GM08714 (cell line): Measurements from ENCODE around the gene AGAP1.

Experiments
- H3K4me3 ChIP-seq: fragments of 200-500 bp; sonication (Bioruptor generic); 2 replicates; pipeline ENCODE4 v1.5.1; 2014; ENCODE audit warnings: mild to moderate bottlenecking, low read length, inconsistent platforms
- ZNF274 ChIP-seq: IDR thresholded peaks from 2 replicates; pipeline ENCODE4 v1.6.1; 2012; ENCODE audit warnings: mild to moderate bottlenecking, low read depth, low read length

AGAP1 gene

DNA sequence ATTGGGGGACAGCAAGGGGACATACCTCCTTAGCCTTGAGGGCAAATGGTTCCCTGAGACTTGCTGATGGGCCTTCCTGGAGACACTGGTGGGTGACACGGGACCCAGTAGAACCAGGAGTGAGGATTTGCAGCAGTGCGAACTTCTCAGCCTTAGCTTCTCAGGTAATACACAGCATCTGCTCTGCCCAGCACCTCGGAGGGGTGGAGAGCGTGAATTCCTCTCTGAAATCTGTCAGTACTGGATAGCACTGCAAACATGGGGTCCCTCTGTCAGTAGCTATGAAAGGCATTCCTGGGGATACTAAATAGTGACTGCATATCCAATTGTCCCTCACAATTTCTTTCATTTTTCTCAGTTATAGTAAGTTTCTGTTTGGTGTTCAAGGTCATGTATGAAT lies 522.7 kb downstream of the AGAP1 start:
- no peak for TF ChIP-seq ZNF274
- no peak overlapping the region for H3K4me3 ChIP-seq

- no peak overlapping the region for H3K4me3 ChIP-seq
- no peak for TF ChIP-seq ZNF274
Measured at GRCh38 chr2:236017446-236017845, 523.6 kb downstream of the AGAP1 start.

DNA sequence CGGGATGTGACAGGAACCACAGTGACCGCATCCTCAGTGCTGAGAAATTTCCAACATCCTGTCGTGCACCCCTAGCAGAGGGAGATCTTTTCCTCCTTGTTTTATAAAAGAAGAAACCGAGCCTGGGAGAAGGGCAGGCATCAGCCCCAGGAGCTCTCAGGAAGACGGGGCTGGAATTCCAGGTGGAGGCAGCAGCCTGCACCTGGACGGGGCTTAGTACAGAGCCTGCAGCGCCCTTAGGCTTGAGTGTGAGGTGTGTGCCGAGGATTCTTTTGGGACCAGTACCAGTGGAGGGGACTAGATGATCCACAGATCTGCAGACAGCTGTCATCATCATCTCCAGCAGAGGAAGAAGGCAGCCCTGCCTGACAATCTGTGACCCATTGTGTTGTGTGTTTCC lies 525.6 kb downstream of the AGAP1 start:
- no peak for TF ChIP-seq ZNF274
- H3K4me3 ChIP-seq: no peak overlapping the region

GRCh38 chr2:236021499-236022057 lies 527.7 kb downstream of the AGAP1 start:
- no peak overlapping the region for H3K4me3 ChIP-seq
- no peak for TF ChIP-seq ZNF274

- H3K4me3 ChIP-seq: no peak overlapping the region
- no peak for TF ChIP-seq ZNF274
Measured at GRCh38 chr2:236022128-236022527, 528.3 kb downstream of the AGAP1 start.

DNA sequence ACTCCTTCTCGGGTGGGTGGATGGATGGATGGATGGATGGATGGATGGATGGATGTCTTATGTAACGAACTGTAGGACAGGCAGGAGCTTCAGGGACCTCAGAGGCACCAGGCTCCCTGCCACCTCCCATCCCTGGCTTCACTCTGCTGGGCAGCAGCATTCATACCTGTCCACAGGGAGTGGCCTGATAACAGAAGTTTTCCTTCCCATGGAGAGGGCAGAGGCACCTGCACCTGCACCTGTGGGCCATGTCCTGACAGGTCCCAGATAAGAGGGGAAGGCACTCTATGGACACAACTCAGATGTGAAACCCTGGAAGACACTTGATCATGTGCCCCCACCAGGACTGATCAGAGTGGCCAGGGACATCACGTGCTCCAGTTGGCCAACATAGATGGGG lies 532.0 kb downstream of the AGAP1 start:
- no peak for TF ChIP-seq ZNF274
- H3K4me3 ChIP-seq: no peak overlapping the region

DNA sequence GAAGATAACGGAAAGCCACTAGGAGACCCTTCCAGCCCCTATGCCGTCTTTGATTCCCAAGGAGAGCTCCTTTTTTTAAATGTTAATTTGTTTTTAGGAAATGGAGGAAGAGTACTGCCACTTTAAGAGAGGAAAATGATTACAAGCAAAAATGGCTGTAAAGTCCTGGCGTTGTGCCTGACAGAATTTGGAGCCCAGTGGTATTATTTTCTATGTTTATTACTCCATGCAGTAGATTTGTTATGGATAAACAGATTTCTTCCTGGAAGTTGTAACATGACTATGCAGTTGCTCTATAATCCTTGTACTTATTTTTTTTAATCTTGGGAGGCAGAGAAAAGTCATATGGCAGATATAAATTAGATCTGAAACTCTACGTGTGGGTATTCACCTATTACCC lies 533.0 kb downstream of the AGAP1 start:
- no peak overlapping the region for H3K4me3 ChIP-seq
- no peak for TF ChIP-seq ZNF274

DNA sequence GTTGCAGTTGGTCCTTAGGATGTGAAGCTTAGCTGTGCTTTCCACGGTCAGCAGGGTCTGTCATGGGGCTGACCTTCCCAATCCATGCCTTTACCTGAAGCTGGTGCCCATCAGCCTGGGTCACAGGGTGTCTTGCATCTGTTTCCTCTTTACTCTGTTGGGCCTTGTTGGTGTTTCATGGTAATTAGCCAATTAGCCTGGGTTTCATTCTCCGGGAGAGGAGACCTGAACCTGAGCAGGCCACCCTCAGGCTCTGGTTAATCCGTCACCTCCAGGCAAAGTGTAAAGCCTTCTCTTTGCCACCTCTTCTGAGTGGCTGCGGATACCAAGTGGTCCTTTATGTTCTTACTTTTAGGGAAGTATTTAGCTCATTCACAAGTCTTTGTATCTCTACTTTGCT lies 534.2 kb downstream of the AGAP1 start:
- no peak overlapping the region for H3K4me3 ChIP-seq
- no peak for TF ChIP-seq ZNF274

GRCh38 chr2:236033462-236033861 lies 539.6 kb downstream of the AGAP1 start:
- TF ChIP-seq ZNF274: no peak
- H3K4me3 ChIP-seq: no peak overlapping the region

- H3K4me3 ChIP-seq: no peak overlapping the region
- no peak for TF ChIP-seq ZNF274
Measured at GRCh38 chr2:236034974-236035373, 541.1 kb downstream of the AGAP1 start.

DNA sequence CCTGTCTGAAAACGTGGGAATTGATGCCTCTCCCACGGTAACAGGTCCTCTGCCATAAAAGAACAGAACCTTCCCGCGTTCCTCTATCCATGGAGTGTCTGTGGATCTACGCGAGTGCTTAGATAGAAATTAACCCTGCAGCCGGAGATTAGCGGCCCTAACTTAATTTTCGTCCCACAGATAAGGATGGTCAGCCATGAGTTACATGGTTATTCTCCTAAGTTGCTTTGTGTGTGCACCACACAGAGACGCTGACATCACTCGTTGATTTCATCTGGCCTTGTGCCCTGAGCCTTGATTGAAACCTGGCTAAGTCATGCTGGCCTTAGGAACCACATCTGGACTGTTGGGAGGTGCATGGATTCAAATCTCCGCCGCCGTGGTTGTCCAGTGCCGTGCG lies 542.2 kb downstream of the AGAP1 start:
- no peak for TF ChIP-seq ZNF274

DNA sequence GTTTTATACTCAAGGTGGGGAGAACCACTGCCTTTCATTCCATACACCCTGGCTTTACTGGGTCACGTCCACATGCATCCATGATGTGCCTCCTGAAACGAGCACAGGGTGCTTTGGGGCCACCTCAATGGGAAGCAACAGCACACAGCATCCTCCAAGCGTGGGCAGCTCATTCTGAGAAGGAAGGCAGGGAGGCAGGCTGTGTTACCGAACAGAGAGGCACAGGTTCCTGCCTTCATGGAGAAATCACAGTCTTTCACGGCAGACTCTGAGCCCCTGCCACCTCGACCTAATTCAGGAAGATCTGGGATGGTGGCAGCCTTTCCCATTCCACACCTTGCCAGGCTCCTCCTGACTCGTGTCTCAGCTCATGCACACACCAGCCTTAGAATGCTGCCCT lies 544.3 kb downstream of the AGAP1 start:
- no peak for TF ChIP-seq ZNF274
- no peak overlapping the region for H3K4me3 ChIP-seq

More for the DNA sequence above, 542.2 kb downstream of the AGAP1 start:
- no peak overlapping the region for H3K4me3 ChIP-seq

GRCh38 chr2:236040600-236041328 lies 546.9 kb downstream of the AGAP1 start:
- no peak for TF ChIP-seq ZNF274

GRCh38 chr2:236041616-236042015 lies 547.8 kb downstream of the AGAP1 start:
- no peak overlapping the region for H3K4me3 ChIP-seq
- no peak for TF ChIP-seq ZNF274

More at GRCh38 chr2:236040600-236041328, 546.9 kb downstream of the AGAP1 start:
- no peak overlapping the region for H3K4me3 ChIP-seq

DNA sequence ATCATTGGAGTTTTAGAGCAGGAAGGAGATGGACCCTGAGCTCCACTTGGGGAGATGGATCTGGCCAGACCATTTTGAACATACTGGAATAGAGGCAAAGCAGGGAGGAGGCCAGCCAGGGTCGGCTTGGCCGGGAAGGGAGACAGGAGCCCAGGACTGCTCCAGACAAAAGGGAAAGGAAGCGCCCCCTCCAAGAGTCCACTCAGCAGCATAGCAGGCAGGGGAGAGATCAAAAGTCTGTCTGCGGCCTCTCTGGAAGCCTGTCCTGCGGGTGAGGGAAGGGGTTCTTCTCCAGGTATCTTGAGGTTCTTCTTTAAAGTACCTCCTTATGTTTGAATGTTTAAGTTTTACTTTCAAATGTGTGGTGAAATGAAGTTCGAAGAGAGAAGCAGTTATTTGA lies 548.2 kb downstream of the AGAP1 start:
- no peak for TF ChIP-seq ZNF274
- H3K4me3 ChIP-seq: no peak overlapping the region

GRCh38 chr2:236044191-236044590 lies 550.3 kb downstream of the AGAP1 start:
- no peak overlapping the region for H3K4me3 ChIP-seq

More at GRCh38 chr2:236044191-236044590, 550.3 kb downstream of the AGAP1 start:
- TF ChIP-seq ZNF274: no peak
